Stomach (tissue), 9 donors: ENCODE data around the gene FAM163B. TPM values are rescaled to one million over a fixed set of nuclear protein-coding genes. Genes with fewer than 3 reads are reported as not detected.

Source experiments
- DNase-seq, 2 donors: peaks; one replicate each; pipeline versions ENCODE4 v3.0.0 to v3.0.0-alpha.2; 2013 to 2019
- H3K27ac ChIP-seq, 5 donors: fragments of 200-600 bp in 4 of 5; sonication (generic) in 4 of 5; one replicate each; pipeline ENCODE4 v1.5.1; 2013 to 2019; ENCODE audit warnings: mild to moderate bottlenecking in 1 of 5, moderate library complexity in 1 of 5
- H3K27me3 ChIP-seq, 3 donors: fragments of 200-600 bp; sonication (generic); one replicate each; pipeline ENCODE4 v1.5.1; 2017 to 2019; ENCODE audit warnings: mixed run types in 1 of 3
- H3K36me3 ChIP-seq, 4 donors: fragments of 200-600 bp; sonication (generic); 1 replicate in 3 of 4; 2 replicates in 1 of 4; pipeline ENCODE4 v1.5.1; 2016 to 2019
- H3K4me1 ChIP-seq, 4 donors: fragments of 200-600 bp; sonication (generic); one replicate each; pipeline ENCODE4 v1.5.1; 2016 to 2019
- H3K4me3 ChIP-seq, 4 donors: fragments of 200-600 bp; sonication (generic) in 3 of 4; one replicate each; pipeline ENCODE4 v1.5.1; 2016 to 2019; ENCODE audit warnings: mild to moderate bottlenecking in 1 of 4
- H3K9me3 ChIP-seq, 4 donors: fragments of 200-600 bp; sonication (generic); one replicate each; pipeline ENCODE4 v1.5.1; 2016 to 2019
- EP300 ChIP-seq: sonication (generic); formaldehyde crosslinking; IDR thresholded peaks from one replicate; pipeline ENCODE4 v1.6.1; 2017; ENCODE audit warnings: antibody characterized with exemption
- POLR2A ChIP-seq, 4 donors: fragments of 450-650 bp; IDR thresholded peaks; one replicate each; pipeline ENCODE4 v1.6.1; 2016; ENCODE audit warnings: antibody characterized with exemption in 4 of 4, control low read depth in 2 of 4, mild to moderate bottlenecking in 1 of 4, moderate library complexity in 1 of 4
- POLR2AphosphoS5 ChIP-seq, 3 donors: sonication (generic); formaldehyde crosslinking; IDR thresholded peaks; one replicate each; pipeline ENCODE4 v1.6.1; 2016; ENCODE audit warnings: antibody characterized with exemption in 3 of 3
- WGBS, 5 donors: extraction: QIAGEN DNeasy Blood & Tissue Kit in 3 of 5; methylation state at CpG; one replicate each; pipeline versions ENCODE4 v1.1.5 to v1.1.7; 2013 to 2018; 5-methylcytosine and 5-hydroxymethylcytosine counted together
- intact Hi-C: fragments of 100-400 bp; cut with DNase I; formaldehyde crosslinking; loops from one replicate; pipeline ENCODE4 v1.15.1; 2023; ENCODE audit warnings: low total_unique reads
- polyA plus RNA-seq, 3 donors: library from polyadenylated mRNA; stranded (reverse); fragments of 200-250 nt; gene quantifications; one replicate each; pipeline ENCODE4 v1.2.3, GENCODE V29; 2013
- total RNA-seq, 5 donors: library from RNA; depleted of rRNA; stranded (reverse); fragments of >200 nt; gene quantifications; one replicate each; pipeline versions ENCODE4 v1.1.0 to v1.2.3, GENCODE V29; 2014 to 2016
- TF ChIP-seq, protein P1 (sequence below), 7 experiments: fragments of 450-650 bp in 4 of 7; fragments of 200-600 bp in 3 of 7; sonication (generic) in 3 of 7; IDR thresholded peaks; one replicate each; pipeline ENCODE4 v1.5.1; 2016 to 2019; ENCODE audit warnings: antibody characterized with exemption in 7 of 7, control low read depth in 2 of 7, mild to moderate bottlenecking in 1 of 7
- donor health status: healthy with polysubstance abuse.
- donor health status: Bipolar disorder and iron deficiency.
- donor health status: healthy.

The FAM163B gene
- total and polyA plus RNA-seq, 8 donors: not detected

DNA sequence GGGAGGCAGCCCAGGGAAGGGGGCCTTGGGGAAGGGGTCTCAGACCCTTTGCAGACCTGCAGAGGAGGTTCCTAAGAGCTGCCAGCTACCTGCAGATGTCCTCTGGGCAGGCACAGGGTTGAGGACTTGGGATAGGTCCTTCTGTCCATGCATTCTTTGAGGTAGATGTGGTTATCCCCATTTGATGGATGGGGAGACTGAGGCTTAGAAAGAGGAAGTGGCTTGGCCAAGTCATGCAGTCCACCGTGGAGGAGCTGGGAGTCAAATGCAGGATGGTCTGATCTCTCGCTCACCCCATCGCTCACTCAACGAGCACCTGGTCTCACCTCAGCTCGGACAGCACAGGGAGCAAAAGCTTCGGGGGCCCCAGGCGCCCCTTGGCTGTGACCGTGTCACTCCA, 54.5 kb downstream of the FAM163B start:
- Histone ChIP-seq H3K4me1 (peaks cover 4 to 21% (median 14%) of the 10 kb centered on the region in 4 donors), H3K9me3 (no peaks in the 10 kb centered on the region), H3K4me3 (no peak overlapping the region), H3K36me3 (peaks cover 0 to 18% (median 0%) of the 10 kb centered on the region in 4 donors), H3K27ac (no peak overlapping the region), H3K27me3 (peaks cover 0 to 5% (median 0%) of the 10 kb centered on the region in 3 donors)
- TF ChIP-seq POLR2A (IDR thresholded peaks at IDR 0.05): no peak
- TF ChIP-seq, protein P1, sequence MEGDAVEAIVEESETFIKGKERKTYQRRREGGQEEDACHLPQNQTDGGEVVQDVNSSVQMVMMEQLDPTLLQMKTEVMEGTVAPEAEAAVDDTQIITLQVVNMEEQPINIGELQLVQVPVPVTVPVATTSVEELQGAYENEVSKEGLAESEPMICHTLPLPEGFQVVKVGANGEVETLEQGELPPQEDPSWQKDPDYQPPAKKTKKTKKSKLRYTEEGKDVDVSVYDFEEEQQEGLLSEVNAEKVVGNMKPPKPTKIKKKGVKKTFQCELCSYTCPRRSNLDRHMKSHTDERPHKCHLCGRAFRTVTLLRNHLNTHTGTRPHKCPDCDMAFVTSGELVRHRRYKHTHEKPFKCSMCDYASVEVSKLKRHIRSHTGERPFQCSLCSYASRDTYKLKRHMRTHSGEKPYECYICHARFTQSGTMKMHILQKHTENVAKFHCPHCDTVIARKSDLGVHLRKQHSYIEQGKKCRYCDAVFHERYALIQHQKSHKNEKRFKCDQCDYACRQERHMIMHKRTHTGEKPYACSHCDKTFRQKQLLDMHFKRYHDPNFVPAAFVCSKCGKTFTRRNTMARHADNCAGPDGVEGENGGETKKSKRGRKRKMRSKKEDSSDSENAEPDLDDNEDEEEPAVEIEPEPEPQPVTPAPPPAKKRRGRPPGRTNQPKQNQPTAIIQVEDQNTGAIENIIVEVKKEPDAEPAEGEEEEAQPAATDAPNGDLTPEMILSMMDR (IDR thresholded peaks at IDR 0.05): no peak
- no peak for TF ChIP-seq EP300
- no peak for TF ChIP-seq POLR2AphosphoS5 (IDR thresholded peaks at IDR 0.05)
- 83 to 93% (median 87%) methylated on average over 8 of the region's 8 CpGs for WGBS, 5 donors
- no peak for DNase-seq
- intact Hi-C loops: no loop called here

DNA sequence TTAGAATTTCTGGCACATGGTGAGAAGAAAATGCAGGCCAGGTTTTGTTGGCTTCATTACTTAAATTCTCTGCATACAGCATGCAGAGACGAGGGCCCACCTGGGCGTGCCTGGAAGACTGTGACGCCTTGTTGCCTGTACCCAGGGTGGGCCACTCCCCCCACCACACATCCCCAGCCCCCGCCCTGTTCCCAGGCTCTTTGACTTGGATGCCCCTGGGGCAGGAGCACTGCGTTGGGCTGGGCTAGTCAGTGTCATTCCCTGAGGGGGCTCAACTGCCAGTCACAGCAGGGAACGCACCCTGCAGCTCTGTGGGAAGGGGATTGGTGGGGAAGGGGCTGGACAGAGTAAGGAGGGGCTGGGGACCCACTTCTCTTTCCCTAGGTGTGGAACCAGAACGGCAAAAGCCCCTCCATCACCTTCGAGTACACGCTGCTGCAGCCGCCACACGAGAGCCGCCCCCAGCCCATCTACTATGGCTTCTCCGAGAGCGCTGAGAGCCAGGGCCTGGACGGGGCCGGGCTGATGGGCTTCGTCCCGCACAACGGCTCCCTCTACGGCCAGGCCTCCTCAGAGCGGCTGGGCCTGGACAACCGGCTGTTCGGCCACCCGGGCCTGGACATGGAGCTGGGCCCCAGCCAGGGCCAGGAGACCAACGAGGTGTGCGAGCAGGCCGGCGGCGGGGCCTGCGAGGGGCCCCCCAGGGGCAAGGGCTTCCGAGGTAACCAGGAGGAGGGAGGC, 55.0 kb downstream of the FAM163B start:
- Histone ChIP-seq H3K36me3 (peaks cover 0 to 18% (median 0%) of the 10 kb centered on the region in 4 donors), H3K27ac (no peak overlapping the region), H3K4me1 (peaks cover 4 to 19% (median 14%) of the 10 kb centered on the region in 4 donors), H3K27me3 (peaks cover 0 to 5% (median 0%) of the 10 kb centered on the region in 3 donors), H3K4me3 (no peak overlapping the region), H3K9me3 (no peaks in the 10 kb centered on the region)
- DNase-seq: no peak
- WGBS, 5 donors: 78 to 90% (median 82%) methylated on average over 9 to 31 of the region's 31 CpGs
- no peak for TF ChIP-seq POLR2AphosphoS5 (IDR thresholded peaks at IDR 0.05)
- no peak for TF ChIP-seq POLR2A (IDR thresholded peaks at IDR 0.05)
- TF ChIP-seq, protein P1 (IDR thresholded peaks at IDR 0.05): no peak
- TF ChIP-seq EP300: no peak
- intact Hi-C loops: no loop called here

DNA sequence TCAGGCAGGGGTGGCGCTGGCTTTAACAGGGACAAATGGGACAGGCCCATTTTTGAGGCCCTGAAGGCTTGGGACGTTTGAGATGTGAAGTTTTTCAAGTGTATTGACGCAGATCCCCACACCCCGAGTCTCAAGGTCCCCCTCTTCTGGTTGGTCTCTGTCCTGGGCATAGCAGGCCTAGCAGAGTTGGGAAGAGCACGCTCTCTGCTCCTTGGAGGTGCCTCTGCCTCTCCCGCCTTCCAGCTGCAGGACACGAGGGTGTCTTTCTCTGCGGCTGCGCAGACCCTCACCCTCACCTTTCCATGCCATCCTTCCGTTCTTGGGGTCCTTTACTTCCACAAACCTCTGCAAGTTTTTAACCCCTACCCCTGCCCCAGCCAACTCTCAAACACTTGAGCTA, 56.1 kb downstream of the FAM163B start:
- intact Hi-C loops: no loop called here
- TF ChIP-seq, protein P1 (IDR thresholded peaks at IDR 0.05): no peak
- no peak for TF ChIP-seq EP300
- TF ChIP-seq POLR2AphosphoS5 (IDR thresholded peaks at IDR 0.05): no peak
- no peak for TF ChIP-seq POLR2A (IDR thresholded peaks at IDR 0.05)
- 85 to 90% (median 88%) methylated on average over 10 of the region's 10 CpGs for WGBS, 5 donors

DNA sequence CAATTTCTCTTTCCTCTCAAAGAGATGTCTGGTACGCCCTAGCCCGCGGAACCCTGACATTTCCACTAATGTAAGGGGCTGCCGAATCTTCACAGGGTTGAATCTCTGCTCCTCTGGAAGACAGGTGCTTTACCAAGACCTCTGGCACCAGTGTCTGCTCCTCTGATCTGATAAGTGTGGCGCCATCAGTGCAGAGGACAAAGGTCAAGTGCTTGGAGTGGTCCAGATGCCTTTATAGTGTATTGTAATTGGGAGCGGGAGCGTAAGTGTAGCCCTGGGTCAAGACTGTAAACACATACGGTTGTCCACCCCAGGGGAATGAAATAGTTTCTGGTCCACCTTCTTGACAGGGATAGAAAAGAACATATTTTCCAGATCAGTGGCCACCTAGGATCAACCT, 57.0 kb downstream of the FAM163B start:
- H3K4me1 ChIP-seq: peaks cover 0 to under 1% (median 0%) of the 10 kb centered on the region in 4 donors
- H3K4me3 ChIP-seq: no peak overlapping the region
- DNase-seq: no peak
- TF ChIP-seq, protein P1 (IDR thresholded peaks at IDR 0.05): no peak
- TF ChIP-seq POLR2A (IDR thresholded peaks at IDR 0.05) (no peak), EP300 (no peak), POLR2AphosphoS5 (IDR thresholded peaks at IDR 0.05) (no peak)
- peaks cover 0 to 26% (median 0%) of the 10 kb centered on the region in 4 donors for H3K36me3 ChIP-seq
- intact Hi-C loops: no loop called here
- H3K9me3 ChIP-seq: no peaks in the 10 kb centered on the region
- peaks cover 0 to 5% (median 0%) of the 10 kb centered on the region in 3 donors for H3K27me3 ChIP-seq
- no peak overlapping the region for H3K27ac ChIP-seq
- WGBS, 5 donors: 75 to 89% (median 85%) methylated on average over 8 of the region's 8 CpGs

More for the DNA sequence above, 56.1 kb downstream of the FAM163B start:
- Histone ChIP-seq H3K9me3 (no peaks in the 10 kb centered on the region), H3K27ac (no peak overlapping the region), H3K36me3 (peaks cover 0 to 18% (median 0%) of the 10 kb centered on the region in 4 donors), H3K4me3 (no peak overlapping the region), H3K4me1 (peaks cover 0 to 9% (median 5%) of the 10 kb centered on the region in 4 donors), H3K27me3 (peaks cover 0 to 5% (median 0%) of the 10 kb centered on the region in 3 donors)
- DNase-seq: no peak
